Activated CD4-positive, alpha-beta T cell treated with anti-CD3 and anti-CD28 coated beads for 4 hours (primary cell): Measurements from ENCODE around the gene CCDC85B.
"Not testable (repeated sequence)": the region's sequence is repeated elsewhere in the genome, so short reads cannot be mapped to it uniquely, and the experiment has no call there.

Experiments used
- DNase-seq, 2 donors: peaks; one replicate each; pipeline ENCODE4 v3.0.0-alpha.2; 2020

Gene CCDC85B

DNA sequence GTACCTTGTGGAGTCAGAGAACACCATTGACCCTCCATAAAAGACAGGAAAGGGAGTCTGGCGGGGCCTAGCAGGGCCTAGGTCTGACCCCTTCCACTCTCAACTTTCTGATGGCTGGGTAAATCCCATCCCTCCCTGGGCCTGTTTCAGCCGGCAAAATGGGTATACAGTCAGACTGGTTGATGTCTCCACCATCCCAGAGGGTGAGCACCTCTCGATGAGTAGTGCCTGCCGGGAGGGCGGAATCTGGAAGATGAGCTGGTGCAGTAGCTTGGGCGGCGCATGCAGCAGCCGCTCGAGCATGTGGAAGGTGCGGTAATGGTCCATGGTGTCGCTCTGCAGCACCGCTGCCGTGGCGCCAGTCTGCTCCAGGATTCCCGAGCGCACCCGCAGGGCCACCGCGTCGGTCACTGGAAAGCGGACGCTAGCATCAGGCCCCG is 2.7 kb upstream of the CCDC85B start:
- DNase-seq, result peak in 1 of 2 donors; percentile 33

GRCh38 chr11:65888163-65888814 is 2.2 kb upstream of the CCDC85B start, which contains the start of gene FIBP:
Gene FIBP, minus strand, starts transcription at chr11:65888471. Its CDS starts 53 bp downstream, at chr11:65888418.
- DNase-seq, result peak; percentile 93 to 95

DNA sequence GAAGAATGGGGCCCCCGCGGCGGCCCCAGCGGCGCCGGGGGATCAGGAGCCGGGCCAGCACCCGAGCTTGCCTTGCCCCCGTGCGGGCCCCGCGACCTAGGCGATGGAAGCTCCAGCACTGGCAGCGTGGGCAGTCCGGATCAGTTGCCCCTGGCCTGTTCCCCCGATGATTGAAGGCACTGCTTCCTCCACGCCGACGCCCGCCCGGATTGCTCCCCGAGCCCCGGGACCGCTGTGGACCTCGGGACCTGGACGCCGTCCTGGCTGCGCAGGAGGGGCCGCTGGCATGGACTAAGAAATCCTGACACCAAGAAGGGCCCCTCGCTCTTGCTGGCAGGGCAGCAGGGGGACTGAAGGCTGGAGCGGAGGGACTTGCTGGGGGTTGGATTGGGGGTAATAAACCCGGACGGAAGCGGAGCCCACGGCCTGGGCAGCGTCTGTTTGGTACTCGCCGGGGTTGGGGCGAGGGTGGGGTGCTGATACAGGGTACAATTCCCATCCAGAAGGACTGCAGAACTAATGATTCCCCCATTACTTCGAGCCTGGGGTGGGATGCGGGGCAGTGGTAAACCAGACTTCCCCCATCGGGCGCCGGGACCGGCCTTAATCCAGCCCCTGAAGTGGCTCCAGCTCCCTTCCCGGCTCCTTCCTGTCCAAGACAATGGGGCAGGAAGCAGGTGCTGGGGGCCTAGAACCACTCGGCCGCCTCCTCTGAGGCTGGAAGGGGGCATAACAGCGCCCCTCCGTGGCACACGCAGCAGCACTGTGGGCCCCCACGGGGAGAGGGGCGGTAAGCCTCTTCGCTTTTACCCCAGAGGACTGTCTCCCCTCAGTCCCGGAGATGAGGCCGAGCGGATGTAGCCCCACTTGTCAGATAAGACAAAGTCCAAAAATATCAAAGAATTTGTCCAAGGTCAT is 1.0 kb downstream of the CCDC85B start:
- peak in 1 of 2 donors; percentile 71 for DNase-seq

- DNase-seq, result not testable (repeated sequence)
Measured at GRCh38 chr11:65892137-65892540, 1.7 kb downstream of the CCDC85B start.

- DNase-seq, result no peak
Measured at GRCh38 chr11:65892661-65893317, 2.3 kb downstream of the CCDC85B start.

GRCh38 chr11:65894034-65894591 is 3.6 kb downstream of the CCDC85B start:
- DNase-seq, result no peak

DNA sequence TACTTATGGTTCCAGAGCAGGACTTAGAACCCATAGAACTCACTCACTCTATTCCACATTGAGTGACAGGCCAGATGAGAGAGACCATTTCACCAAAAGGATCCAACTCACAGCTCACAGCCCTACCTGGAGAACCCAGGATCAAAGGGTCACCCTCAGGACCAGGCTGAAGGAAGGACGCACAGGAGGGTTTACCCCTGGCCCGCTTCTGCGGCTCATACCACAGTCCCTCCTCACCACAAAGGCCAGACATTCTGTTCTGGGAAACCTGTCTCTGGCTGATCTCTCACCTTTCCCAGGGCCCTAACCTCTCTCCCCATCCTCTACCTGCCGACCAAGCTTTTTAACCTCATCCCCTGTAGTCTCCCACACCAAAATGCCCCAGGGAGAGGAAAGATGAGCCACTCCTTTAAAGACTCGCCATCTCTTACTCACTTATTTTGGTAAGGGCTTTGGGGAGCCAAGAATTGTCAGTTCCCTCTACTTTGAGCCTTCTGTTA is 5.1 kb downstream of the CCDC85B start:
- no peak for DNase-seq

DNA sequence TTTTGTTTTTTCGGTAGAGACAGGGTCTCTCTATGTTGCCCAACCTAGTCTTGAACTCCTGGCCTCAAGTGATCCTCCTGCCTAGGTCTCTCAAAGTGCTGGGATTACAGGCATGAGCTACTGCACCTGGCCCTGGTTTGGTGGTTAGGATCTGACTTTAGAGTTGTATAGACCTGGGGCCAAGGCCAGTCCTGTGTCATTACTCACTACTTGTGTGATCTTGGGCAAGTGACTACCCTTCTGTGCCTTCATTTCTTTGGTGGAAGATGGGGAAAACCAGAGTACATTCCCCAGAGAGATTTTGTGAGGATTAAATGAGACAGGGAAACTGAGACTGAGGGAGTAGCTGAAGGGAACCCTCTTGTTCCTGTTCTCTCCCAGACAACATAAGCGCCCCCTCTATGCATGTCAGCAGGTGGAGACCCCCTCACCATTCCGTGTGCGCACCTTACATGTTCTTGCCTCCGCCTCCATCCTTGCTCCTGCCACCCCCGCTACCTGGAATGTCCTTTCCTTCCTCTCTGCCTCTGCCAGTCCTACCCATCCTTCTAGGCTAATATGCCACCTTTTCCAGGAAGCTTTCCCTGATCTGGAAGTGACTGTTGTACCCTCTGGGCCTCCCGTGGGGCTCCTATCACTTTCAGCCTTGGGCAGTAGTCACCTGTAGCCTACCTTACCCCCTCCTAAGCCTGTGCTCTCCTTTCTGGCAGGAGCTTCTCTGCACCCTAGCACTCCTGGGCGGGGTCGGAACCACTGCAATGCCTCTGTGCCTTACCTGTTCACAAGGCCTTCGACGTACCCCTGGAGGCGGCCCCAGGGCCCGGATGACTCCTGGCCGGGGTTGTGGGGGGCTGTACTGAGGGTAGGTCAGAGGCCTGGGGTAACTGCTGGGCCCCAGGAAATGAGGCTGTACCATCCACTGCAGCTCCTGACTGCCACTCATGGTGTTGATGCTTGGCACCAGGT is 5.8 kb downstream of the CCDC85B start:
- no peak for DNase-seq

- DNase-seq, result no peak
Measured at GRCh38 chr11:65897020-65897471, 6.6 kb downstream of the CCDC85B start.

- no peak for DNase-seq
Measured at GRCh38 chr11:65898656-65899355, 8.3 kb downstream of the CCDC85B start.

- DNase-seq, result peak; percentile 72 to 79
Measured at GRCh38 chr11:65899356-65900124, 9.1 kb downstream of the CCDC85B start.

DNA sequence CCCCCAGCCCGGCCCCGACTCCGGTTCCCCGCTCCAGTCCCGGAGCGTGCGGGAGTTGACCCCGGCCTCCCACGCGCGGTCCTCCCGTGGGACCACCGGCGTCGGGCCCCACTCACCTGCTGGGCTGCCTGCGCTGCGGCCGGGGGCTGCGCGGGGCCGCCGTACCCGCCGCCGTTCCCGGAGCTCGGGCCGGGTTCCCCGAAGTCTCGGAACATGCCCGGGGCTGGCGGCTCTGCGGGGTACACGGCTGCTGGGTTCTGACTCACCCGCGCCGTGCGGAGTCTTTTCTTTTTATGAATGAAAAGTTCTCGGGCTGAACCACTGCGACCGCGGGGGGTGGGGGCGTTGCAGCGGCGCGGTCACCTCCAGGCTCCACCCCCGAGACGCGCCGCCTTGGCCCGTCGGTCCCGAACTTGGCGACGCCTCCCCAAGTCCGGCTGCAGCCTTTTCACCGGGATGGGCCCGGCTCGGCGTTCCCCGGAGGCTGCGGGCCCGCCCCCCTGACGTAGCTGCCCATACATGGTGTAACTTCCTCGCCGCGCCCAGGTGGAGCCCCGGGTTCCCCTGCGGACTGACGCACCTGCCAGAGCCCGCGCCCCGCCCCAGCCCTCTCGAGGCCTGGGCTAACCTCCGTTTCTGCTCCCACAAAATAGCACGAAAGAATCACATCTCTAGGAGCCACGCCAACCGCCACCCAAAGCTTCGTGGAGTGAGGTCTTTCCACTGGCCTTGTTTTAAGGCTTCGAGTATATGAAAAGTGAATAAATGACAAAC is 9.8 kb downstream of the CCDC85B start, which contains the start of gene FOSL1:
FOSL1 (minus strand) TSS at position 264 of the 774 bp plus-strand sequence; CDS start at position 215, 49 bp downstream.
- peak; percentile 96 for DNase-seq

DNA sequence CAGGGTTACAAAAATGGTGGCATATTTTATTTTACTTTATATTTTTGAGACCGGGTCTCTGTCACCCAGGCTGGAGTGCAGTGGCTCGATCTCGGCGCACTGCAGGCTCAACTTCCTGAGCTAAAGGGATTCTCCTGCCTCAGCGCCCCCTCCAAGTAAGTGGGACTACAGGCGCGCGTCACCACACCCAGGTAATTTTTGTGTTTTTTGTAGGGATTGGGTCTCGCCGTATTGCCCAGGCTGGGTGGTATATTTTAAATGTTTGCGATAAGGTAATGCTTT is 10.4 kb downstream of the CCDC85B start:
- no peak for DNase-seq

- no peak for DNase-seq
Measured at GRCh38 chr11:65903068-65903481, 12.6 kb downstream of the CCDC85B start.

DNA sequence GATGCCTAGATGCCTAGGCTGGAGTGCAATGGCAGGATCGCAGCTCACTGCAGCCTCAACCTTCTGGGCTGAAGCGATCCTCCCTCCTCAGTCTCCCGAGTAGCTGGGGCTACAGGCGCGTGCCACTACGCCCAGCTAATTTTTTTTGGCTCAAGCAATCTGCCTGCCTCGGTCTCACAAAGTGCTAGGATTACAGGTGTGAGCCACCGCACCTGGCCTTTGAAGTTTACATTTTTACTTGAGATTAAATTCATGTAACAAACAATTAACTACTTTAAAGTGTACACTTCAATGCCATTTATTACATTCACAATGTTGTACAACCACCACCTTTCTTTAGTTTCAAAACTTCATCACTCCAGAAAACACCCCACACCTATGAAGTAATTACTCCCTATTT is 13.2 kb downstream of the CCDC85B start:
- no peak for DNase-seq

GRCh38 chr11:65906602-65907001 is 16.1 kb downstream of the CCDC85B start:
- no peak for DNase-seq

DNA sequence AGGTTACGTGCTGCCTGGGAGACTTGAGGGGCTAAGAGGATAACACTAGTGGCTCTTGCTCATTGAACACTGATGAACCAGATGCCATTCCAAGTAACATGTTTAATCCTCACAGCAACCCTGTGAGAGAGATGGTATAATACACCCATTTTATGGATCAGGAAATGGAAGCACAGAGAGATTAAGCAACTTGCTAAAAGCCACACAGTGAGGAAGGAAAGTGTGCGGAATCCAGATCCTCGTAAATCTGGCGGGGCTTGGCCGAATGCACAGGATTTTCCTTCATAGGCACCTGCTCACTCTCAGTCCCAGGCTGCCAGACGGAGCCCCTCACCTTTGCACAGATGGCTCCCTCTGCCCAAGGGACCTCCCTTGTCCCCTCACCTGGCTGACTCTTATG is 17.4 kb downstream of the CCDC85B start:
- no peak for DNase-seq

- DNase-seq, result no peak
Measured at GRCh38 chr11:65911682-65912568, 21.5 kb downstream of the CCDC85B start.
